GM12878 (cell line): ENCODE measurements around the gene DENND1C. TPM values are rescaled to one million over a fixed set of nuclear protein-coding genes. Genes with fewer than 3 reads are reported as not detected.

ENCODE experiments used
- ATAC-seq: fragments of 200-7000 bp; cut with Tn5 transposase; 3 replicates; pipeline ENCODE4 v1.9.1; 2020; ENCODE audit warnings: mild to moderate bottlenecking, moderate library complexity
- BruUV-seq: library from RNA; stranded (reverse); fragments of 400-500 nt; replicated peaks from 2 replicates; lab custom pipeline; 2021; lab: Mats Ljungman, UMichigan
- CTCF ChIA-PET: fragments of 300-600 bp; sonication (Branson Sonifier 250); formaldehyde crosslinking; extraction: SDS; loops from one replicate; lab custom pipeline; 2021; ENCODE audit warnings: inconsistent platforms; lab: Yijun Ruan, JAX
- POLR2A ChIA-PET: fragments of 350-600 bp; formaldehyde crosslinking; extraction: SDS; loops from one replicate; lab custom pipeline; 2021; ENCODE audit warnings: inconsistent platforms; lab: Charles Lee
- RAD21 ChIA-PET: fragments of 300-600 bp; sonication (Branson Sonifier 250); formaldehyde crosslinking; loops from one replicate; lab custom pipeline; 2023; ENCODE audit warnings: antibody characterized with exemption; ENCODE audit not compliant: unreplicated experiment; lab: Charles Lee
- SMC1A ChIA-PET: fragments of 300-600 bp; sonication (Branson Sonifier 250); formaldehyde crosslinking; loops from one replicate; lab custom pipeline; 2023; ENCODE audit not compliant: unreplicated experiment, uncharacterized antibody; lab: Charles Lee
- DNase-seq: peaks from one replicate; pipeline ENCODE4 v3.0.0-alpha.2; 2011; ENCODE audit warnings: low read depth, low spot score
- FAIRE-seq: peaks from 3 replicates; lab custom pipeline; 2011; peaks lifted over from hg19 to GRCh38; lab: Jason Lieb, UNC
- H2AFZ ChIP-seq: 2 replicates; pipeline ENCODE4 v1.6.0; 2011; ENCODE audit warnings: low read depth, low read length, control low read depth; ENCODE audit not compliant: control insufficient read depth
- H3K27ac ChIP-seq: 2 replicates; pipeline ENCODE4 v1.5.1; 2011; ENCODE audit warnings: control low read depth; ENCODE audit not compliant: control insufficient read depth, insufficient read depth
- H3K27me3 ChIP-seq, 2 experiments: replicated peaks in 1 of 2; 2 replicates each; pipeline versions ENCODE4 v1.6.0 to v1.6.1; 2011; ENCODE audit warnings: low read length in 1 of 2; ENCODE audit not compliant: control insufficient read depth in 2 of 2, insufficient read depth in 2 of 2
- H3K36me3 ChIP-seq, 2 experiments: 2 replicates each; pipeline ENCODE4 v1.5.1; 2011; ENCODE audit warnings: low read length in 1 of 2; ENCODE audit not compliant: control insufficient read depth in 2 of 2, insufficient read depth in 2 of 2
- H3K4me1 ChIP-seq: 2 replicates; pipeline ENCODE4 v1.6.1; 2011; ENCODE audit warnings: mild to moderate bottlenecking, low read length, moderate library complexity, mixed read lengths; ENCODE audit not compliant: control insufficient read depth, insufficient read depth
- H3K4me2 ChIP-seq: 2 replicates; pipeline ENCODE4 v1.6.0; 2011; ENCODE audit warnings: control low read depth; ENCODE audit not compliant: control insufficient read depth, insufficient read depth
- H3K4me3 ChIP-seq: fragments of 200-600 bp; sonication (generic); 2 replicates; pipeline ENCODE4 v1.5.1; 2016
- H3K79me2 ChIP-seq: 2 replicates; pipeline ENCODE4 v1.6.0; 2011; ENCODE audit warnings: low read length; ENCODE audit not compliant: control insufficient read depth, insufficient read depth
- H3K9ac ChIP-seq: 2 replicates; pipeline ENCODE4 v1.8.0; 2011; ENCODE audit warnings: low read length, control low read depth, mixed read lengths; ENCODE audit not compliant: control insufficient read depth, insufficient read depth
- H3K9me3 ChIP-seq: replicated peaks from 3 replicates; pipeline ENCODE4 v1.5.1; 2011; ENCODE audit warnings: mild to moderate bottlenecking, low read length; ENCODE audit not compliant: control insufficient read depth, insufficient read depth
- H4K20me1 ChIP-seq: 2 replicates; pipeline ENCODE4 v1.6.0; 2011; ENCODE audit not compliant: control insufficient read depth, insufficient read depth
- ATF7 ChIP-seq: fragments of 450-650 bp; IDR thresholded peaks from 2 replicates; pipeline ENCODE4 v1.6.1; 2016; ENCODE audit warnings: low read depth, mild to moderate bottlenecking
- CBX3 ChIP-seq: fragments of 200-600 bp; sonication (generic); IDR thresholded peaks from 2 replicates; pipeline ENCODE4 v1.6.1; 2016; ENCODE audit warnings: low read depth, borderline replicate concordance
- CHD1 ChIP-seq: IDR thresholded peaks from 2 replicates; pipeline ENCODE4 v1.6.1; 2012; ENCODE audit warnings: low read depth, low read length, improper control_type of control experiment
- CHD2 ChIP-seq: IDR thresholded peaks from 2 replicates; pipeline ENCODE4 v1.6.1; 2011; ENCODE audit warnings: low read depth, low read length, improper control_type of control experiment, borderline replicate concordance
- ESRRA ChIP-seq: IDR thresholded peaks from 2 replicates; pipeline ENCODE4 v1.6.1; 2012; ENCODE audit warnings: mild to moderate bottlenecking, low read length, improper control_type of control experiment
- FOXM1 ChIP-seq: IDR thresholded peaks from 2 replicates; pipeline ENCODE4 v1.6.1; 2012; ENCODE audit warnings: low read depth, mild to moderate bottlenecking, inconsistent platforms, low read length, moderate library complexity
- SMAD1 ChIP-seq: fragments of 450-650 bp; IDR thresholded peaks from 2 replicates; pipeline ENCODE4 v1.6.1; 2018; ENCODE audit warnings: mild to moderate bottlenecking, low read depth; ENCODE audit not compliant: partially characterized antibody
- SMAD5 ChIP-seq: IDR thresholded peaks from 2 replicates; pipeline ENCODE4 v1.6.1; 2016; ENCODE audit warnings: antibody characterized with exemption, low read depth
- SMARCA5 ChIP-seq: fragments of 450-650 bp; IDR thresholded peaks from 2 replicates; pipeline ENCODE4 v1.6.1; 2017; ENCODE audit warnings: mild to moderate bottlenecking
- SMC3 ChIP-seq: IDR thresholded peaks from 2 replicates; pipeline ENCODE4 v1.6.1; 2011; ENCODE audit warnings: low read length, improper control_type of control experiment, borderline replicate concordance
- SP1 ChIP-seq: IDR thresholded peaks from one replicate; pipeline ENCODE4 v1.6.1; 2011; ENCODE audit warnings: low read depth, low read length
- STAT1 ChIP-seq: fragments of 450-650 bp; conservative IDR thresholded peaks from 2 replicates; pipeline ENCODE4 v1.6.1; 2014; ENCODE audit warnings: antibody characterized with exemption, mild to moderate bottlenecking
- WGBS: methylation state at CpG from one replicate; pipeline ENCODE4 v1.1.6; 2016; ENCODE audit warnings: low lambda C conversion rate; ENCODE audit not compliant: insufficient replicate concordance, insufficient coverage; ENCODE audit errors: missing lambda C conversion rate; 5-methylcytosine and 5-hydroxymethylcytosine counted together
- in situ Hi-C: fragments of 300-500 bp; cut with MboI; formaldehyde crosslinking; loops from 9 replicates; pipeline ENCODE4 v1.14.3; 2018; ENCODE audit warnings: mixed read lengths
- intact Hi-C: fragments of 100-400 bp; cut with micrococcal nuclease; formaldehyde crosslinking; loops from one replicate; pipeline ENCODE4 v1.14.2; 2022; ENCODE audit not compliant: unreplicated experiment
- polyA plus RNA-seq, 11 experiments: library from polyadenylated mRNA; depleted of rRNA in 4 of 11; unstranded in 6 of 11; stranded (reverse) in 5 of 11; fragments of >200 nt; fragmentation: Nextera tagmentation in 4 of 11; fragmentation: Illumina TruSeq in 1 of 11; extraction: Ambion mirVana in 4 of 11; extraction: Trizol in 1 of 11; gene quantifications; 1 replicate in 1 of 11; 2 replicates in 10 of 11; pipeline versions ENCODE4 v1.2.1 to v1.2.3, GENCODE V29; 2011 to 2016; ENCODE audit warnings: inconsistent platforms in 2 of 11, missing spikeins in 2 of 11, low read depth in 1 of 11
- total RNA-seq, 4 experiments: library from RNA; depleted of rRNA in 3 of 4; stranded (reverse); fragments of >200 nt in 3 of 4; fragmentation: Illumina TruSeq in 1 of 4; extraction: Trizol in 1 of 4; gene quantifications; 2 replicates each; pipeline versions ENCODE4 v1.2.1 to v1.2.3, GENCODE V29; 2013 to 2021
- TF ChIP-seq, protein P1 (sequence below): fragments of 450-650 bp; IDR thresholded peaks from 2 replicates; pipeline ENCODE4 v1.6.1; 2017; ENCODE audit warnings: mild to moderate bottlenecking, moderate library complexity
- TF ChIP-seq, protein P2 (sequence below): fragments of 150-350 bp; IDR thresholded peaks from 2 replicates; pipeline ENCODE4 v1.6.1; 2014; ENCODE audit warnings: mild to moderate bottlenecking, low read depth, low read length
- TF ChIP-seq, protein P3 (sequence below): IDR thresholded peaks from 2 replicates; pipeline ENCODE4 v1.6.1; 2011; ENCODE audit warnings: mild to moderate bottlenecking, low read depth, low read length, moderate library complexity; ENCODE audit not compliant: insufficient replicate concordance

Gene DENND1C
- total and polyA plus RNA-seq, 10 of the 15 experiments (the other 5 are each of a cell fraction or from before 2014, with no cell fraction given), result 2.4 to 54.3 (median 32.7) TPM

DNA sequence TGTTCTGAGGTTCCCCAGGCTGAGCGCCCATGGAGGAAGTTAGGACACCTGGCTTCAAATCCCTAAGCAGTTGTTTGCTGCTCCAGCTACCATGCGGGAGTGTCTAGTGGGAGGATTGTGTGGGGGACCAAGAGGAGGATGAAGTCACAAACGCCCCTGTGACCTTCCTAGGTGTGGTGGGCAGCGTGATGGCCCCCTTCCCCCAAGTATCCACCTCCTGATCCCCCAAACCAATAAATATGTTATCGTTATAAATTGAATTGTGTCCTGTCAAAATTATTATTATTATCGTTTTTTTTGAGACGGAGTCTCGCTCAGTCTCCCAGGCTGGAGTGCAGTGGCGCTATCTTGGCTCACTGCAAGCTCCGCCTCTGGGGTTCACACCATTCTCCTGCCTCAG lies 47.9 kb downstream of the DENND1C start, which contains the start of gene SLC25A41 (continued):
- TF ChIP-seq, protein P1, sequence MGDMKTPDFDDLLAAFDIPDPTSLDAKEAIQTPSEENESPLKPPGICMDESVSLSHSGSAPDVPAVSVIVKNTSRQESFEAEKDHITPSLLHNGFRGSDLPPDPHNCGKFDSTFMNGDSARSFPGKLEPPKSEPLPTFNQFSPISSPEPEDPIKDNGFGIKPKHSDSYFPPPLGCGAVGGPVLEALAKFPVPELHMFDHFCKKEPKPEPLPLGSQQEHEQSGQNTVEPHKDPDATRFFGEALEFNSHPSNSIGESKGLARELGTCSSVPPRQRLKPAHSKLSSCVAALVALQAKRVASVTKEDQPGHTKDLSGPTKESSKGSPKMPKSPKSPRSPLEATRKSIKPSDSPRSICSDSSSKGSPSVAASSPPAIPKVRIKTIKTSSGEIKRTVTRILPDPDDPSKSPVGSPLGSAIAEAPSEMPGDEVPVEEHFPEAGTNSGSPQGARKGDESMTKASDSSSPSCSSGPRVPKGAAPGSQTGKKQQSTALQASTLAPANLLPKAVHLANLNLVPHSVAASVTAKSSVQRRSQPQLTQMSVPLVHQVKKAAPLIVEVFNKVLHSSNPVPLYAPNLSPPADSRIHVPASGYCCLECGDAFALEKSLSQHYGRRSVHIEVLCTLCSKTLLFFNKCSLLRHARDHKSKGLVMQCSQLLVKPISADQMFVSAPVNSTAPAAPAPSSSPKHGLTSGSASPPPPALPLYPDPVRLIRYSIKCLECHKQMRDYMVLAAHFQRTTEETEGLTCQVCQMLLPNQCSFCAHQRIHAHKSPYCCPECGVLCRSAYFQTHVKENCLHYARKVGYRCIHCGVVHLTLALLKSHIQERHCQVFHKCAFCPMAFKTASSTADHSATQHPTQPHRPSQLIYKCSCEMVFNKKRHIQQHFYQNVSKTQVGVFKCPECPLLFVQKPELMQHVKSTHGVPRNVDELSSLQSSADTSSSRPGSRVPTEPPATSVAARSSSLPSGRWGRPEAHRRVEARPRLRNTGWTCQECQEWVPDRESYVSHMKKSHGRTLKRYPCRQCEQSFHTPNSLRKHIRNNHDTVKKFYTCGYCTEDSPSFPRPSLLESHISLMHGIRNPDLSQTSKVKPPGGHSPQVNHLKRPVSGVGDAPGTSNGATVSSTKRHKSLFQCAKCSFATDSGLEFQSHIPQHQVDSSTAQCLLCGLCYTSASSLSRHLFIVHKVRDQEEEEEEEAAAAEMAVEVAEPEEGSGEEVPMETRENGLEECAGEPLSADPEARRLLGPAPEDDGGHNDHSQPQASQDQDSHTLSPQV, result no peak
- TF ChIP-seq SP1 (no peak), CHD1 (no peak), SMC3 (no peak), CHD2 (no peak)

DNA sequence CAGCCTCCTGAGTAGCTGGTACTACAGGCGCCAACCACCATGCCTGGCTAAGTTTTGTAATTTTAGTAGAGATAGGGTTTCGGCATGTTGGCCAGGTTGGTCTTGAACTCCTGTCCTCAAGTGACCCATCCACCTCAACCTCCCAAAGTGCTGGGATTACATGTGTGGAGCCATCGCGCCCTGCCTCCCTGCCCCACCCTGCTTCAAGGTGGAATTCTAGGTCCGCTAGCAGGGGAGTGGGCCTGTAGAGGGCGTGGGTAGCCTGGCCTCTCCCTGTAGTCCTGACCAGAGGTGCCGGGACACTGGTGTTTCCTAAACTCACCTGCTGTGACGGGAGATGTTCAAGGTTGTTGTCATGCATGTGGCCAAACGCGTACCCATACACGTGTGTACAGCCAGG lies 48.4 kb downstream of the DENND1C start:
- no peaks in the 10 kb centered on the region for H3K9me3 ChIP-seq
- FAIRE-seq (no peak), DNase-seq (no peak), ATAC-seq (no peak)
- in situ Hi-C loops, result no loop called here
- no peak overlapping the region for H3K27ac ChIP-seq
- H3K79me2 ChIP-seq, result no peaks in the 10 kb centered on the region
- no peaks in the 10 kb centered on the region for H3K36me3 ChIP-seq
- WGBS, result 90% methylated on average over 11 of the region's 11 CpGs
- H3K9ac ChIP-seq, result no peak overlapping the region
- H3K4me1 ChIP-seq, result no peaks in the 10 kb centered on the region
- ChIA-PET SMC1A (no interaction called here), CTCF (no interaction called here), POLR2A (interaction anchor here (0.6 kb wide), 2 partner anchors 10 to 1646 kb away, joined by 5 read pairs; no protein-coding TSS in a partner anchor), RAD21 (no interaction called here)
- H3K4me3 ChIP-seq, result no peak overlapping the region
- intact Hi-C loops, result no loop called here
- TF ChIP-seq SMARCA5, result no peak
- TF ChIP-seq, protein P2, sequence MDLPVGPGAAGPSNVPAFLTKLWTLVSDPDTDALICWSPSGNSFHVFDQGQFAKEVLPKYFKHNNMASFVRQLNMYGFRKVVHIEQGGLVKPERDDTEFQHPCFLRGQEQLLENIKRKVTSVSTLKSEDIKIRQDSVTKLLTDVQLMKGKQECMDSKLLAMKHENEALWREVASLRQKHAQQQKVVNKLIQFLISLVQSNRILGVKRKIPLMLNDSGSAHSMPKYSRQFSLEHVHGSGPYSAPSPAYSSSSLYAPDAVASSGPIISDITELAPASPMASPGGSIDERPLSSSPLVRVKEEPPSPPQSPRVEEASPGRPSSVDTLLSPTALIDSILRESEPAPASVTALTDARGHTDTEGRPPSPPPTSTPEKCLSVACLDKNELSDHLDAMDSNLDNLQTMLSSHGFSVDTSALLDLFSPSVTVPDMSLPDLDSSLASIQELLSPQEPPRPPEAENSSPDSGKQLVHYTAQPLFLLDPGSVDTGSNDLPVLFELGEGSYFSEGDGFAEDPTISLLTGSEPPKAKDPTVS, result no peak
- TF ChIP-seq, protein P3, sequence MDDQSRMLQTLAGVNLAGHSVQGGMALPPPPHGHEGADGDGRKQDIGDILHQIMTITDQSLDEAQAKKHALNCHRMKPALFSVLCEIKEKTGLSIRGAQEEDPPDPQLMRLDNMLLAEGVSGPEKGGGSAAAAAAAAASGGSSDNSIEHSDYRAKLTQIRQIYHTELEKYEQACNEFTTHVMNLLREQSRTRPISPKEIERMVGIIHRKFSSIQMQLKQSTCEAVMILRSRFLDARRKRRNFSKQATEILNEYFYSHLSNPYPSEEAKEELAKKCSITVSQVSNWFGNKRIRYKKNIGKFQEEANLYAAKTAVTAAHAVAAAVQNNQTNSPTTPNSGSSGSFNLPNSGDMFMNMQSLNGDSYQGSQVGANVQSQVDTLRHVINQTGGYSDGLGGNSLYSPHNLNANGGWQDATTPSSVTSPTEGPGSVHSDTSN, result no peak
- no peak for TF ChIP-seq ESRRA
- no peak for TF ChIP-seq FOXM1
- no peak for TF ChIP-seq STAT1
- TF ChIP-seq CBX3, result no peak
- TF ChIP-seq SMAD1, result no peak
- no peak for TF ChIP-seq SMAD5
- TF ChIP-seq ATF7, result no peak
- H3K4me2 ChIP-seq, result no peak overlapping the region
- H2AFZ ChIP-seq, result no peak overlapping the region
- H3K27me3 ChIP-seq, result no peaks in the 10 kb centered on the region
- H4K20me1 ChIP-seq, result no peaks in the 10 kb centered on the region
- BruUV-seq, result no TSS peak
